HFFc6 (cell line): Measurements from ENCODE around the gene ACOT9. TPM values are rescaled to one million over a fixed set of nuclear protein-coding genes. Genes with fewer than 3 reads are reported as not detected.

Experiments used
- DNase-seq: peaks from one replicate; pipeline ENCODE4 v3.0.0-alpha.2; 2018
- H3K27ac Mint-ChIP-seq: 2 replicates; pipeline ENCODE4 v1.8.0; 2020; ENCODE audit warnings: mild to moderate bottlenecking, mixed read lengths
- H3K27me3 Mint-ChIP-seq: 2 replicates; pipeline ENCODE4 v1.8.0; 2021; ENCODE audit warnings: mild to moderate bottlenecking, moderate library complexity, mixed read lengths; ENCODE audit not compliant: insufficient read depth
- H3K36me3 Mint-ChIP-seq: 2 replicates; pipeline ENCODE4 v1.8.0; 2021; ENCODE audit warnings: low read depth, mixed read lengths
- H3K4me1 Mint-ChIP-seq: 2 replicates; pipeline ENCODE4 v1.8.0; 2020; ENCODE audit warnings: low read depth, mixed read lengths
- H3K4me3 Mint-ChIP-seq: 2 replicates; pipeline ENCODE4 v1.8.0; 2020; ENCODE audit warnings: mild to moderate bottlenecking, moderate library complexity, mixed read lengths
- H3K9me3 Mint-ChIP-seq: 2 replicates; pipeline ENCODE4 v1.8.0; 2020; ENCODE audit warnings: mild to moderate bottlenecking, mixed read lengths
- total RNA-seq, 6 experiments: library from RNA; stranded (reverse); fragmentation: NEBNext Ultra II Directional; extraction: Animal tissue kit (Norgen Biotek cat#: 25700); gene quantifications; 2 replicates in 1 of 6; 3 replicates in 5 of 6; pipeline ENCODE4 v1.2.3, GENCODE V29; 2021
- TF ChIP-seq, protein P1 (sequence below): fragments of 200-600 bp; sonication (generic); IDR thresholded peaks from 2 replicates; pipeline ENCODE4 v1.5.0; 2021; ENCODE audit warnings: antibody characterized with exemption, mild to moderate bottlenecking

Gene ACOT9
- total RNA-seq, 6 experiments from 2014 or later, result 49.1 to 52.8 (median 50.3) TPM

DNA sequence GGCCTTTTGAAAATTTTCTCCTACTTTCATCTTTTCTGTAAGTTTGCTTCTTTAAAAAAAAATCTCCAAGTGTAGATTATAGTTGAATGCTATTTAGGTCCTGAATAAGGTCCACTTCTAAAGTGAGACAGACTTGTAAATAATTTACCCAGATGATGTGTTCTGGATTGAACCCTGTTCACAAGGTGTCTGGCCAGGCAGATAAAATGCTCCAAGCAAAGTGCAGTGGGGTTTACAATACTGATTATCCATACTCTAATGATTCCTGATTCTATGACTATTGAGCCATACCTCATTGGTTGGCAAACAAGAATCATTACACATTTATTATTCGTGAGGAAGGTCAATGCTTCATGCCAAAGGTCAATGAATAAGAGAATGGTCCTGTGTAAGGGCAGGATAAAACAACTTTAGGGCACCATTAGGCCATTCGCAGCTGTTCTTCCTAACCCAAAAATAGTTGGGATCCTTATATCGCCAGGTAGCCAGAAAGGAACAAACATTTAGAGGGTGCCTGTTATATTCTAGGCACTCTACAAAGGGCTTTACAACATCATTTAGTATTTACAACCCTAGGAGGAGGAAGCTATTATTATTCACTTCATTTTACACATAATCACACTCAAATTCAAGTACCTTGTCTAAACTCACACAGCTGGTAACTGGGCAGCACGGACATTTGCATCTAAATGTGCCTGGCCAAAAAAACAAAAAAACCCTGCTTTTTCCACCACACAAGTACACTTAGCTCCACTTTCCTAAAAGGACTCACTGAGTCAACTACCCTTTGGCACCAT, 21.3 kb upstream of the ACOT9 start:
- H3K27me3 Mint-ChIP-seq, result no peaks in the 10 kb centered on the region
- no peaks in the 10 kb centered on the region for H3K36me3 Mint-ChIP-seq
- no peaks in the 10 kb centered on the region for H3K9me3 Mint-ChIP-seq
- no peak overlapping the region for H3K4me3 Mint-ChIP-seq
- DNase-seq, result no peak
- TF ChIP-seq, protein P1, sequence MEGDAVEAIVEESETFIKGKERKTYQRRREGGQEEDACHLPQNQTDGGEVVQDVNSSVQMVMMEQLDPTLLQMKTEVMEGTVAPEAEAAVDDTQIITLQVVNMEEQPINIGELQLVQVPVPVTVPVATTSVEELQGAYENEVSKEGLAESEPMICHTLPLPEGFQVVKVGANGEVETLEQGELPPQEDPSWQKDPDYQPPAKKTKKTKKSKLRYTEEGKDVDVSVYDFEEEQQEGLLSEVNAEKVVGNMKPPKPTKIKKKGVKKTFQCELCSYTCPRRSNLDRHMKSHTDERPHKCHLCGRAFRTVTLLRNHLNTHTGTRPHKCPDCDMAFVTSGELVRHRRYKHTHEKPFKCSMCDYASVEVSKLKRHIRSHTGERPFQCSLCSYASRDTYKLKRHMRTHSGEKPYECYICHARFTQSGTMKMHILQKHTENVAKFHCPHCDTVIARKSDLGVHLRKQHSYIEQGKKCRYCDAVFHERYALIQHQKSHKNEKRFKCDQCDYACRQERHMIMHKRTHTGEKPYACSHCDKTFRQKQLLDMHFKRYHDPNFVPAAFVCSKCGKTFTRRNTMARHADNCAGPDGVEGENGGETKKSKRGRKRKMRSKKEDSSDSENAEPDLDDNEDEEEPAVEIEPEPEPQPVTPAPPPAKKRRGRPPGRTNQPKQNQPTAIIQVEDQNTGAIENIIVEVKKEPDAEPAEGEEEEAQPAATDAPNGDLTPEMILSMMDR, result no peak
- peaks cover 12% of the 10 kb centered on the region for H3K4me1 Mint-ChIP-seq
- H3K27ac Mint-ChIP-seq, result no peak overlapping the region

DNA sequence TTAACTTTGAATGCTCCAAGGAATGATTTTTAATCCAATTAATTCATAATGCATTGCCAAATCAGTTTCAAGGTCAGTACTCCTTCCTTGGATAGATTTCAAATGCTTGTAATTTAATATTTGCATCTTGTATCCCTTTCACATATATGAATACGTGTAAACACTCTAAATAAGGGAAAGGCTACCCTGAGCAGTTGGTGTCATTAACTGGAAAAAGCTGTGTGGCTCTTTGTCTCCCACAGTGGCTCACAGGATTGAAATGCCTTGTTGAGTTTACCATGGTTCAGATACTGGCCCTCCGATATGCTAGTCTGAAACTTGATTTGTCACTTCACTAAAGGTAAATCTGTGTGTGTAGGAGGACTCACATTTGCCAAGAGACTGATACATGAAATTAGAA, 16.7 kb upstream of the ACOT9 start:
- H3K9me3 Mint-ChIP-seq, result no peaks in the 10 kb centered on the region
- DNase-seq, result no peak
- no peak overlapping the region for H3K4me3 Mint-ChIP-seq
- H3K27me3 Mint-ChIP-seq, result no peaks in the 10 kb centered on the region
- peaks cover 5% of the 10 kb centered on the region for H3K4me1 Mint-ChIP-seq
- TF ChIP-seq, protein P1, result no peak
- H3K36me3 Mint-ChIP-seq, result no peaks in the 10 kb centered on the region
- no peak overlapping the region for H3K27ac Mint-ChIP-seq

GRCh38 chrX:23756165-23756564, 13.1 kb upstream of the ACOT9 start:
- Mint-ChIP-seq H3K27ac (no peak overlapping the region), H3K4me1 (peaks cover 14% of the 10 kb centered on the region), H3K9me3 (no peaks in the 10 kb centered on the region), H3K36me3 (no peaks in the 10 kb centered on the region), H3K27me3 (no peaks in the 10 kb centered on the region), H3K4me3 (no peak overlapping the region)
- TF ChIP-seq, protein P1, result peak; percentile 85
- DNase-seq, result peak; percentile 21

- no peaks in the 10 kb centered on the region for H3K27me3 Mint-ChIP-seq
Observed at GRCh38 chrX:23754664-23755063, 11.6 kb upstream of the ACOT9 start.

GRCh38 chrX:23752740-23753415, 9.8 kb upstream of the ACOT9 start:
- Mint-ChIP-seq H3K27me3 (no peaks in the 10 kb centered on the region), H3K27ac (peak overlapping the region; percentile 90), H3K4me1 (peaks cover 14% of the 10 kb centered on the region), H3K9me3 (no peaks in the 10 kb centered on the region), H3K36me3 (no peaks in the 10 kb centered on the region), H3K4me3 (peak overlapping the region; percentile 40; the same call in 1 of the 2 replicates)
- TF ChIP-seq, protein P1, result no peak
- DNase-seq, result peak; percentile 74

More at GRCh38 chrX:23754664-23755063, 11.6 kb upstream of the ACOT9 start:
- no peak for DNase-seq
- TF ChIP-seq, protein P1, result no peak
- H3K4me1 Mint-ChIP-seq, result peaks cover 14% of the 10 kb centered on the region
- H3K27ac Mint-ChIP-seq, result no peak overlapping the region
- no peaks in the 10 kb centered on the region for H3K9me3 Mint-ChIP-seq
- no peak overlapping the region for H3K4me3 Mint-ChIP-seq
- no peaks in the 10 kb centered on the region for H3K36me3 Mint-ChIP-seq
